Sigmoid colon (tissue), 4 donors: ENCODE measurements around the gene RAB27B.

Source experiments
- CTCF ChIP-seq, 4 experiments: fragments of 450-650 bp in 3 of 4; fragments of 200-600 bp in 1 of 4; IDR thresholded peaks; one replicate each; pipeline ENCODE4 v1.5.1; 2016 to 2019; ENCODE audit warnings: antibody characterized with exemption in 4 of 4, mild to moderate bottlenecking in 3 of 4, moderate library complexity in 2 of 4
- POLR2A ChIP-seq, 2 donors: fragments of 450-650 bp; IDR thresholded peaks; one replicate each; pipeline ENCODE4 v1.6.1; 2016; ENCODE audit warnings: antibody characterized with exemption in 2 of 2, mild to moderate bottlenecking in 2 of 2, moderate library complexity in 2 of 2
- POLR2AphosphoS5 ChIP-seq, 4 donors: sonication (generic); formaldehyde crosslinking; IDR thresholded peaks; one replicate each; pipeline ENCODE4 v1.6.1; 2017; ENCODE audit warnings: antibody characterized with exemption in 4 of 4

- TF ChIP-seq POLR2A (IDR thresholded peaks at IDR 0.05) (no peak), CTCF (IDR thresholded peaks at IDR 0.05) (no peak), POLR2AphosphoS5 (IDR thresholded peaks at IDR 0.05) (no peak)
Observed at GRCh38 chr18:54875063-54875462, 46.8 kb downstream of the RAB27B start.
